ENCODE measurements around the gene OTOA. TPM values are rescaled to one million over a fixed set of nuclear protein-coding genes. Genes with fewer than 3 reads are reported as not detected.
"Not testable (repeated sequence)": the region's sequence is repeated elsewhere in the genome, so short reads cannot be mapped to it uniquely, and the experiment has no call there.

Gene OTOA
- total and polyA plus RNA-seq, 4 donors = 0.21 to 0.32 TPM; not detected in 2

GRCh38 chr16:21673469-21673868 lies 9.7 kb downstream of the OTOA start:
- intact Hi-C loops (cut with DNase I) = no loop called here
- H3K36me3 ChIP-seq (ENCODE audit: control insufficient read depth in 1 of 2, insufficient read depth in 2 of 2, low read length in 1 of 2) = no peaks in the 10 kb centered on the region
- H3K27ac ChIP-seq (ENCODE audit: low read depth in 1 of 2, low read length in 2 of 2) = no peak overlapping the region
- ATAC-seq (ENCODE audit: low FRiP score) = no peak
- 83 to 89% methylated on average over 3 of the region's 3 CpGs for WGBS, 2 donors
- peaks cover 2% of the 10 kb centered on the region for H3K9me3 ChIP-seq (ENCODE audit: control insufficient read depth, low read length)
- no peak overlapping the region for H3K4me3 ChIP-seq (ENCODE audit: low read length in 2 of 2)
- H3K4me1 ChIP-seq (ENCODE audit: control insufficient read depth in 1 of 2, insufficient read depth in 2 of 2, low read length in 2 of 2) = no peaks in the 10 kb centered on the region
- H3K27me3 ChIP-seq (ENCODE audit: control insufficient read depth in 1 of 2, insufficient read depth in 2 of 2, low read length in 1 of 2) = no peaks in the 10 kb centered on the region
- no peak for DNase-seq

DNA sequence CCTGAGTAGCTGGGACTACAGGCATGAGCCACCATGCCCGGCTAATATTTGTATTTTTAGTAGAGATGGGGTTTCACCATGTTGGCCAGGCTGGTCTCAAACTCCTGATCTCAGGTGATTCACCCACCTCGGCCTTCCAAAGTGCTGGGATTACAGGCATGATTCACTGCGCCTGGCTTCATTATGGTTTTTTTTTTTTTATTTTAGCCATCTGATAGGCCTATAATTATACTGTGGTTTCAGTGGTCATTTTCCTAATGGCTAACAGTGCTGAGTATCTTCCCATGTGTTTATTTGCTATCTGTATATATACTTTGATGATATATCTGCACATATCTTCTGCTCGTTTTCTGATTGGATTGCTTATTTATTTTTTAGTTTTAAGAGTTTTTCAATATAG lies 10.7 kb downstream of the OTOA start:
- ATAC-seq (ENCODE audit: low FRiP score); H3K27me3 ChIP-seq (ENCODE audit: control insufficient read depth in 1 of 2, insufficient read depth in 2 of 2, low read length in 1 of 2); H3K27ac ChIP-seq (ENCODE audit: low read depth in 1 of 2, low read length in 2 of 2); DNase-seq; H3K9me3 ChIP-seq (ENCODE audit: control insufficient read depth, low read length); H3K36me3 ChIP-seq (ENCODE audit: control insufficient read depth in 1 of 2, insufficient read depth in 2 of 2, low read length in 1 of 2); intact Hi-C loops (cut with DNase I); H3K4me1 ChIP-seq (ENCODE audit: control insufficient read depth in 1 of 2, insufficient read depth in 2 of 2, low read length in 2 of 2); H3K4me3 ChIP-seq (ENCODE audit: low read length in 2 of 2): not testable (repeated sequence)
- WGBS, 2 donors = 88 to 89% methylated on average over 4 of the region's 4 CpGs

- ATAC-seq (ENCODE audit: low FRiP score); H3K4me3 ChIP-seq (ENCODE audit: low read length in 2 of 2); H3K27ac ChIP-seq (ENCODE audit: low read depth in 1 of 2, low read length in 2 of 2); H3K36me3 ChIP-seq (ENCODE audit: control insufficient read depth in 1 of 2, insufficient read depth in 2 of 2, low read length in 1 of 2); intact Hi-C loops (cut with DNase I); DNase-seq; H3K4me1 ChIP-seq (ENCODE audit: control insufficient read depth in 1 of 2, insufficient read depth in 2 of 2, low read length in 2 of 2); H3K9me3 ChIP-seq (ENCODE audit: control insufficient read depth, low read length); H3K27me3 ChIP-seq (ENCODE audit: control insufficient read depth in 1 of 2, insufficient read depth in 2 of 2, low read length in 1 of 2): not testable (repeated sequence)
- 81 to 85% methylated on average over 5 of the region's 5 CpGs for WGBS, 2 donors
Measured at GRCh38 chr16:21680714-21681113, 16.9 kb downstream of the OTOA start.

DNA sequence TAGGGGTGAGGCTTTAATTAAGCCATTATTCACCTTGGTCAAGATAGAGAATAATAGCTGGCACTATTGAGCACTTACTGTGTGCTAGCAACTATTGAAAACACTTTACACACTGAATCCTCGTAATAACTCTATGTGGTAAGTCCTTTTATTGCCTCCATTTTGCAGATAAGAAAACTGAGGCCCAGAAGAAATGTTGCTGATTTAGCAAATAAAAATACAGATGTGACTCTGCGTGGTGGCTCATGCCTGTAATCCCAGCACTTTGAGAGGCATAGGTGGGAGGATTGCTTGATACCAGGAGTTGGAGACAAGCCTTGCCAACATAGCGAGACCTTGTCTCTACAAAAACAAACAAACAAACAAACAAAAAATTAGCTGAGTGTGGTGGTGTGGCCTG lies 19.4 kb downstream of the OTOA start:
- Histone ChIP-seq H3K27ac (ENCODE audit: low read depth in 1 of 2, low read length in 2 of 2) (no peak overlapping the region), H3K9me3 (ENCODE audit: control insufficient read depth, low read length) (peaks cover 4% of the 10 kb centered on the region), H3K36me3 (ENCODE audit: control insufficient read depth in 1 of 2, insufficient read depth in 2 of 2, low read length in 1 of 2) (no peaks in the 10 kb centered on the region), H3K4me3 (ENCODE audit: low read length in 2 of 2) (no peak overlapping the region), H3K4me1 (ENCODE audit: control insufficient read depth in 1 of 2, insufficient read depth in 2 of 2, low read length in 2 of 2) (no peaks in the 10 kb centered on the region), H3K27me3 (ENCODE audit: control insufficient read depth in 1 of 2, insufficient read depth in 2 of 2, low read length in 1 of 2) (no peaks in the 10 kb centered on the region)
- ATAC-seq (ENCODE audit: low FRiP score) (no peak), DNase-seq (no peak)
- intact Hi-C loops (cut with DNase I) = no loop called here
- 74 to 75% methylated on average over 3 of the region's 3 CpGs for WGBS, 2 donors

GRCh38 chr16:21684199-21684598 lies 20.4 kb downstream of the OTOA start:
- no peak for DNase-seq

DNA sequence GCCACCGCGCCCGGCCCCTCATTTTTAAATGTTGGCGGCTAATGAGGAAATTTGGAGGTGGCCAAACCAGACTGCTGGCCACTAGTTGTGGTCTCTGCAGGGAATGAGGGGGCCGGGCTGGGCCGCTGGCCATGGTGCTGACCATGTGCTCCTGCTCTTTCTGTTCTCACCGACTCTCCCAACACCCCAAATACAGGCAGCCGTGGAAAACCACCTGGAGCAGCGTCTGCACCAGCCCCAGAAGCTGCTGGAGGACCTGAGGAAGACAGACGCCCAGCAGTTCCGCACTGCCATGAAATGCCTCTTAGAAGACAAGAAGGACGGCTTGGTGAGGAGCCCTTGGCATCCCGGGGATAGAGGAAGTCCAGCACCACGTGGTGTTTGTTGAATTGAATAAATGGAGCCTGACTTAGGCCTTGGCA lies 21.3 kb downstream of the OTOA start:
- WGBS, 2 donors = 41 to 42% methylated on average over 14 of the region's 14 CpGs
- Histone ChIP-seq H3K4me3 (ENCODE audit: low read length in 2 of 2) (no peak overlapping the region), H3K27ac (ENCODE audit: low read depth in 1 of 2, low read length in 2 of 2) (no peak overlapping the region), H3K36me3 (ENCODE audit: control insufficient read depth in 1 of 2, insufficient read depth in 2 of 2, low read length in 1 of 2) (no peaks in the 10 kb centered on the region), H3K4me1 (ENCODE audit: control insufficient read depth in 1 of 2, insufficient read depth in 2 of 2, low read length in 2 of 2) (no peaks in the 10 kb centered on the region), H3K27me3 (ENCODE audit: control insufficient read depth in 1 of 2, insufficient read depth in 2 of 2, low read length in 1 of 2) (no peaks in the 10 kb centered on the region), H3K9me3 (ENCODE audit: control insufficient read depth, low read length) (peaks cover 5% of the 10 kb centered on the region)
- intact Hi-C loops (cut with DNase I) = no loop called here
- ATAC-seq (ENCODE audit: low FRiP score) (no peak), DNase-seq (no peak)

More at GRCh38 chr16:21684199-21684598, 20.4 kb downstream of the OTOA start:
- ATAC-seq (ENCODE audit: low FRiP score) = no peak
- intact Hi-C loops (cut with DNase I) = no loop called here
- H3K27me3 ChIP-seq (ENCODE audit: control insufficient read depth in 1 of 2, insufficient read depth in 2 of 2, low read length in 1 of 2) = no peaks in the 10 kb centered on the region
- no peak overlapping the region for H3K27ac ChIP-seq (ENCODE audit: low read depth in 1 of 2, low read length in 2 of 2)
- H3K36me3 ChIP-seq (ENCODE audit: control insufficient read depth in 1 of 2, insufficient read depth in 2 of 2, low read length in 1 of 2) = no peaks in the 10 kb centered on the region
- no peaks in the 10 kb centered on the region for H3K4me1 ChIP-seq (ENCODE audit: control insufficient read depth in 1 of 2, insufficient read depth in 2 of 2, low read length in 2 of 2)
- peaks cover 6% of the 10 kb centered on the region for H3K9me3 ChIP-seq (ENCODE audit: control insufficient read depth, low read length)
- no peak overlapping the region for H3K4me3 ChIP-seq (ENCODE audit: low read length in 2 of 2)
- 24 to 27% methylated on average over 6 of the region's 6 CpGs for WGBS, 2 donors

- intact Hi-C loops (cut with DNase I) = no loop called here
- ATAC-seq (ENCODE audit: low FRiP score) = no peak
- 71 to 76% methylated on average over 4 of the region's 4 CpGs for WGBS, 2 donors
- DNase-seq = no peak
- no peak overlapping the region for H3K27ac ChIP-seq (ENCODE audit: low read depth in 1 of 2, low read length in 2 of 2)
- H3K36me3 ChIP-seq (ENCODE audit: control insufficient read depth in 1 of 2, insufficient read depth in 2 of 2, low read length in 1 of 2) = no peaks in the 10 kb centered on the region
- peaks cover 4% of the 10 kb centered on the region for H3K9me3 ChIP-seq (ENCODE audit: control insufficient read depth, low read length)
- H3K4me1 ChIP-seq (ENCODE audit: control insufficient read depth in 1 of 2, insufficient read depth in 2 of 2, low read length in 2 of 2) = no peaks in the 10 kb centered on the region
- no peak overlapping the region for H3K4me3 ChIP-seq (ENCODE audit: low read length in 2 of 2)
- no peaks in the 10 kb centered on the region for H3K27me3 ChIP-seq (ENCODE audit: control insufficient read depth in 1 of 2, insufficient read depth in 2 of 2, low read length in 1 of 2)
Measured at GRCh38 chr16:21689107-21689506, 25.3 kb downstream of the OTOA start.

DNA sequence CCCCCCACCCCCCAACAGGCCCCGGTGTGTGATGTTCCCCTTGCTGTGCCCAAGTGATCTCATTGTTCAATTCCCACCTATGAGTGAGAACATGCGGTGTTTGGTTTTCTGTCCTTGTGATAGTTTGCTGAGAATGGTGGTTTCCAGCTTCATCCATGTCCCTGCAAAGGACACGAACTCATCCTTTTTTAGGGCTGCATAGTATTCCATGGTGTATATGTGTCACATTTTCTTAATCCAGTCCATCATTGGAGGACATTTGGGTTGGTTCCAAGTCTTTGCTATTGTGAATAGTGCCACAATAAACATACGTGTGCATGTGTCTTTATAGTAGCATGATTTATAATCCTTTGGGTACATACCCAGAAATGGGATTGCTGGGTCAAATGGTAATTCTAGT lies 27.2 kb downstream of the OTOA start:
- DNase-seq; intact Hi-C loops (cut with DNase I); H3K36me3 ChIP-seq (ENCODE audit: control insufficient read depth in 1 of 2, insufficient read depth in 2 of 2, low read length in 1 of 2); H3K9me3 ChIP-seq (ENCODE audit: control insufficient read depth, low read length); H3K4me1 ChIP-seq (ENCODE audit: control insufficient read depth in 1 of 2, insufficient read depth in 2 of 2, low read length in 2 of 2); H3K4me3 ChIP-seq (ENCODE audit: low read length in 2 of 2); H3K27me3 ChIP-seq (ENCODE audit: control insufficient read depth in 1 of 2, insufficient read depth in 2 of 2, low read length in 1 of 2); ATAC-seq (ENCODE audit: low FRiP score); H3K27ac ChIP-seq (ENCODE audit: low read depth in 1 of 2, low read length in 2 of 2): not testable (repeated sequence)
- 75 to 82% methylated on average over 4 of the region's 4 CpGs for WGBS, 2 donors

DNA sequence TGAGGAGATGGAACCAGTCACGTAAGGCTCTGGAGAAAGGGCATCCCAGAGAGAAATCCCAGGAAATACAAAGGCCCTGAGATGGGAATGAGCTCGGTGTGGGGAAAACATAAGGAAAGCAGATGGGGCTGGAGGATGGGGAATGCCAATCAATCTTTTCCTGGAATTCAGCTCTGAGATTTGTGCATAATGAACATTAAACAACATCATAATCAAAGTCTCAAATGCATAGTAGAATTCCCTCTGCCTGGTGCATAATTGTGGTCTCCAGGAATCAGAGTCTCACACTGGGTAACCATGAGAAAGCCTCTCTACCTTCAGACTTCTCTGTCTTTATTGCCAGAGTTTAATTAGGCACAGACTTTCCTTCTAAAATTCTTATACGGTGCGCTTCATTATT lies 30.8 kb downstream of the OTOA start:
- Histone ChIP-seq H3K27me3 (ENCODE audit: control insufficient read depth in 1 of 2, insufficient read depth in 2 of 2, low read length in 1 of 2) (no peaks in the 10 kb centered on the region), H3K9me3 (ENCODE audit: control insufficient read depth, low read length) (no peaks in the 10 kb centered on the region), H3K36me3 (ENCODE audit: control insufficient read depth in 1 of 2, insufficient read depth in 2 of 2, low read length in 1 of 2) (no peaks in the 10 kb centered on the region), H3K4me1 (ENCODE audit: control insufficient read depth in 1 of 2, insufficient read depth in 2 of 2, low read length in 2 of 2) (no peaks in the 10 kb centered on the region), H3K27ac (ENCODE audit: low read depth in 1 of 2, low read length in 2 of 2) (no peak overlapping the region), H3K4me3 (ENCODE audit: low read length in 2 of 2) (no peak overlapping the region)
- intact Hi-C loops (cut with DNase I) = no loop called here
- WGBS, 2 donors = 77 to 79% methylated on average over 4 of the region's 4 CpGs
- DNase-seq = no peak
- no peak for ATAC-seq (ENCODE audit: low FRiP score)

Data from aorta (tissue), 5 donors.